ENCODE data around the gene SNRPA1.

DNA sequence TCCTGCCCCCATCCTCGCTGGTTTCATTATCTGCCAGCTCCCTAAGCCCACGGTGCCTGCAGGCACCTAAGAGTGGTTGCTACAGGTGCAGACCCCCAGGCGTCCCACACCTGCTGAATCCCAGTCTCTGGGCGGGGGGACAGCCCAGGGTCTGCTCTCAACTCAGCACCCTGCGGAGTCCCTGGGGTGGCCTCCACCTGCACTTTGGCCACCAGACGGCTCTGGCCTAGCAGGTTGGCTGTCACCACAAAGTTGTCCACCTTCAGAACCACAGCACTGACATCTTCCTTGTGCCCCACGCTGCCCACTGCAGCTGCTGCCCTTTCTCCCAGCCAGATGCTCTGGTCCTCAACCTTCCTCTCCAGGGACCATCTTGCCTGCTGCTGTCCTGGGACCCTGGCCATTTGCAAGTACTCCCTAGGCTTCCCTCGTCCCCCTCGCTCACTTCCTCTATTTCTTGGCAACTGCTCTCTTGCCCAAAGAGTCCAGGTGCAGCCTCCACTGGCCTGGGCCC, 34.9 kb upstream of the SNRPA1 start:
- TF ChIP-seq CTCF (IDR thresholded peaks at IDR 0.05) (no peak), POLR2A (IDR thresholded peaks at IDR 0.05) (no peak)

Measured in uterus (tissue), 2 donors.